Measurements from ENCODE around the gene CRB2. TPM values are rescaled to one million over a fixed set of nuclear protein-coding genes. Genes with fewer than 3 reads are reported as not detected.

CRB2 gene
- total RNA-seq, 2 experiments from 2014 or later = not detected

DNA sequence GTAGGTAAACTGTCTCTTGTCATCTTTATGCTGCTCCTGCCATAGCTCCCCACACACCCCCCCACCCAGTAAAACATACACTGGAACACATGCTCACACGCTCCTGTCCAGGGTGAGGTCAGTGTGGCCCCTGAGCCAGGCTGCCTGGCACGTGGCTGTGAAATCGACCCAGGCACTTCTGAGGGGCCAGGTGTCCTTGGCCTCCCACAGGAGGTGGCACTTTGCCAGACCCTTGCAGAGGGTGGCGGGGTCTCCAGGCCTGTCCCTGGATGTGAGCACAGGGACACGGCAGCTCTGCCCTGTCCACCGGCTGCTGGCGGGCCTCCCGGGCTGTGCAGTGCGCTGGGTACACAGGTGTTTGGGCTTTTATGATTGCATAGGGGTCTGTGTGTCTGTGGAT, 10.0 kb upstream of the CRB2 start:
- no peak overlapping the region for H3K27ac Mint-ChIP-seq

DNA sequence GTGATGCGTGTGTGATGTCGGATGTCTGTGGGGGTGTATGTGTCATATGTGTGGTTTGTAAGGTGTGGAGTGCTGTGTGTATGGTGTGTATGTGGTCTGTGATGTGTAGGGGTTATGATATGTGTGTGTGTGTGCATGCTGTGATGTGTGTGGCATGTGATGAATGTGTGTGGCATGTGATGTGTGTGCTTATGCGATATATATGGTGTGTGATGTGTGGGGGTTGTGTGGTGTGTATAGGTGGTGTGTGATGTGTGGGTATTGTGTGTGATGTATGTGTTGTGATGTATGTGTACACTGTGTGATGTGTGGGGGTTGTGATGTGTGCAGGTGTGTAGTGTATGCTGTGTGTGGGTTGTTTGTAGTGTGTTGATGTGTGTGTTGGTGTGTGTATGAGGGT, 9.2 kb upstream of the CRB2 start:
- DNase-seq (no peak), ATAC-seq (ENCODE audit: poor library complexity) (no peak)
- ChIA-PET POLR2A (no interaction called here), CTCF (no interaction called here)
- TF ChIP-seq, protein P1, sequence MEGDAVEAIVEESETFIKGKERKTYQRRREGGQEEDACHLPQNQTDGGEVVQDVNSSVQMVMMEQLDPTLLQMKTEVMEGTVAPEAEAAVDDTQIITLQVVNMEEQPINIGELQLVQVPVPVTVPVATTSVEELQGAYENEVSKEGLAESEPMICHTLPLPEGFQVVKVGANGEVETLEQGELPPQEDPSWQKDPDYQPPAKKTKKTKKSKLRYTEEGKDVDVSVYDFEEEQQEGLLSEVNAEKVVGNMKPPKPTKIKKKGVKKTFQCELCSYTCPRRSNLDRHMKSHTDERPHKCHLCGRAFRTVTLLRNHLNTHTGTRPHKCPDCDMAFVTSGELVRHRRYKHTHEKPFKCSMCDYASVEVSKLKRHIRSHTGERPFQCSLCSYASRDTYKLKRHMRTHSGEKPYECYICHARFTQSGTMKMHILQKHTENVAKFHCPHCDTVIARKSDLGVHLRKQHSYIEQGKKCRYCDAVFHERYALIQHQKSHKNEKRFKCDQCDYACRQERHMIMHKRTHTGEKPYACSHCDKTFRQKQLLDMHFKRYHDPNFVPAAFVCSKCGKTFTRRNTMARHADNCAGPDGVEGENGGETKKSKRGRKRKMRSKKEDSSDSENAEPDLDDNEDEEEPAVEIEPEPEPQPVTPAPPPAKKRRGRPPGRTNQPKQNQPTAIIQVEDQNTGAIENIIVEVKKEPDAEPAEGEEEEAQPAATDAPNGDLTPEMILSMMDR (IDR thresholded peaks at IDR 0.05) = no peak
- H3K4me3 Mint-ChIP-seq = no peak overlapping the region
- peaks cover 2% of the 10 kb centered on the region for H3K4me1 Mint-ChIP-seq (ENCODE audit: low read depth)
- no peaks in the 10 kb centered on the region for H3K36me3 Mint-ChIP-seq (ENCODE audit: low read depth)
- no peaks in the 10 kb centered on the region for H3K27me3 Mint-ChIP-seq
- Histone ChIP-seq H3K27ac (ENCODE audit: low read depth in 1 of 2, low read length in 2 of 2) (no peak overlapping the region), H3K4me1 (ENCODE audit: insufficient read depth, low read length) (peaks cover 7% of the 10 kb centered on the region), H3K36me3 (ENCODE audit: insufficient read depth, low read length) (no peaks in the 10 kb centered on the region), H3K27me3 (ENCODE audit: control insufficient read depth in 1 of 2, insufficient read depth in 2 of 2, low read length in 2 of 2) (no peaks in the 10 kb centered on the region), H3K4me3 (ENCODE audit: low read length) (no peak overlapping the region), H3K9me3 (ENCODE audit: control insufficient read depth in 1 of 2, insufficient read depth in 1 of 2, low read length in 2 of 2) (no peaks in the 10 kb centered on the region)
- H3K27ac Mint-ChIP-seq = no peak overlapping the region
- H3K9me3 Mint-ChIP-seq = no peaks in the 10 kb centered on the region
- intact Hi-C loops (cut with DNase I, micrococcal nuclease) = no loop called here

More for the DNA sequence above, 10.0 kb upstream of the CRB2 start:
- Mint-ChIP-seq H3K27me3 (no peaks in the 10 kb centered on the region), H3K9me3 (no peaks in the 10 kb centered on the region), H3K36me3 (ENCODE audit: low read depth) (no peaks in the 10 kb centered on the region), H3K4me1 (ENCODE audit: low read depth) (peaks cover 8% of the 10 kb centered on the region), H3K4me3 (no peak overlapping the region)
- Histone ChIP-seq H3K9me3 (ENCODE audit: control insufficient read depth in 1 of 2, insufficient read depth in 1 of 2, low read length in 2 of 2) (no peaks in the 10 kb centered on the region), H3K4me1 (ENCODE audit: insufficient read depth, low read length) (peaks cover 8% of the 10 kb centered on the region), H3K4me3 (ENCODE audit: low read length) (no peak overlapping the region), H3K36me3 (ENCODE audit: insufficient read depth, low read length) (no peaks in the 10 kb centered on the region), H3K27ac (ENCODE audit: low read depth in 1 of 2, low read length in 2 of 2) (no peak overlapping the region), H3K27me3 (ENCODE audit: control insufficient read depth in 1 of 2, insufficient read depth in 2 of 2, low read length in 2 of 2) (no peaks in the 10 kb centered on the region)
- TF ChIP-seq, protein P1 (IDR thresholded peaks at IDR 0.05) = no peak
- DNase-seq (no peak), ATAC-seq (ENCODE audit: poor library complexity) (no peak)
- POLR2A ChIA-PET = no interaction called here
- intact Hi-C loops (cut with DNase I, micrococcal nuclease) = no loop called here
- CTCF ChIA-PET = no interaction called here

DNA sequence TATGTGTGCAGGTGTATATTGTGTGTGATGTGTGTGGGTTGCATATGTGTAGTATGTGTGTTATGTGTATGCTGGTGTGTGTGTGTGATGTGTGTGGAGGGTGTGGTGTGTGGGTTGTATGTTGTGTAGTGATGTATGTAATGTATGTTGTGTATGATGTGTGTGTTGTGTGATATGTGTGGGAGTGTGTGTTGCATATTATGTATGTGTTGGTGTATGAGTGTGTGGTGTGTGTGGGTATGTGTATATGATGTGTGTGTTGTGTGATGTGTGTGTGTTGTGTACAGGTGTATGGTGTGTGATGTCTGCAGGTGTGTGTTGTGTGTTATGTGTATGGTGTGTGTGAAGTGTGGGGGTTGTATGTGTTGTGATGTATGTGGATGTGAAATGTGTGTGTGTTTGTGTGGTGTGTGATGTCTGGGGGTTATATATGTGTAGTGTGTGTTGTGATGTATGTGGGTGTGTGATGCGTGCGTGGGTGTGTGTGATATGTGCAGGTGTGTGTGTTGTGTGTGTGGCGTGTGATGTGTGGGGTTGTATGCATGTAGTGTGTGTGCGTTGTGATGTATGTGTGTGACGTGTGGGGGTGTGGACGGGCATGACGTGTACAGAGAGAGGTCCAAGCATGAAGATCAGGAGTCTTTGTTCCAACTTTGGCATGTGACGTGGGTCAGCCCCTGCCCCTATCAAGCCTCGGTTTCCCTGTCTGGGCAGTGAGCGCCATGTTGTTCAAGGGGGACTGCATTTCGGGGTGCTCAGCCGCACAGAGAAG, 8.5 kb upstream of the CRB2 start:
- DNase-seq = no peak
- ChIA-PET POLR2A (no interaction called here), CTCF (interaction anchor here (1.1 kb wide), 1 partner anchor 218 kb away, joined by 3 read pairs; no protein-coding TSS in a partner anchor)
- Histone ChIP-seq H3K27me3 (ENCODE audit: control insufficient read depth in 1 of 2, insufficient read depth in 2 of 2, low read length in 2 of 2) (no peaks in the 10 kb centered on the region), H3K4me1 (ENCODE audit: insufficient read depth, low read length) (peaks cover 7% of the 10 kb centered on the region), H3K27ac (ENCODE audit: low read depth in 1 of 2, low read length in 2 of 2) (no peak overlapping the region), H3K36me3 (ENCODE audit: insufficient read depth, low read length) (no peaks in the 10 kb centered on the region), H3K4me3 (ENCODE audit: low read length) (no peak overlapping the region), H3K9me3 (ENCODE audit: control insufficient read depth in 1 of 2, insufficient read depth in 1 of 2, low read length in 2 of 2) (no peaks in the 10 kb centered on the region)
- H3K36me3 Mint-ChIP-seq (ENCODE audit: low read depth) = no peaks in the 10 kb centered on the region
- H3K27me3 Mint-ChIP-seq = no peaks in the 10 kb centered on the region
- H3K4me1 Mint-ChIP-seq (ENCODE audit: low read depth) = no peaks in the 10 kb centered on the region
- intact Hi-C loops (cut with DNase I, micrococcal nuclease) = no loop called here
- ATAC-seq (ENCODE audit: poor library complexity) = no peak
- TF ChIP-seq, protein P1 (IDR thresholded peaks at IDR 0.05) = no peak
- no peaks in the 10 kb centered on the region for H3K9me3 Mint-ChIP-seq
- no peak overlapping the region for H3K27ac Mint-ChIP-seq
- no peak overlapping the region for H3K4me3 Mint-ChIP-seq
